GM20431 (cell line): ENCODE data around the gene ADAM10.

ENCODE experiments used
- in situ Hi-C: fragments of 300-500 bp; cut with MseI, MboI; formaldehyde crosslinking; loops from one replicate; pipeline ENCODE4 v1.15.0; 2020; ENCODE audit warnings: low sequenced_read_pairs; ENCODE audit not compliant: unreplicated experiment

The ADAM10 gene

GRCh38 chr15:58761010-58761388, 11.5 kb upstream of the ADAM10 start:
- in situ Hi-C loops = loop anchor here (25.0 kb wide), 1 partner anchor 524 kb away; no protein-coding TSS in a partner anchor

GRCh38 chr15:58760385-58761009, 11.0 kb upstream of the ADAM10 start:
- in situ Hi-C loops = loop anchor here (25.0 kb wide), 1 partner anchor 523 kb away; no protein-coding TSS in a partner anchor

- in situ Hi-C loops = loop anchor here (25.0 kb wide), 1 partner anchor 521 kb away; no protein-coding TSS in a partner anchor
Observed at GRCh38 chr15:58758141-58758540, 8.6 kb upstream of the ADAM10 start.

- in situ Hi-C loops = loop anchor here (25.0 kb wide), 1 partner anchor 519 kb away; no protein-coding TSS in a partner anchor
Observed at GRCh38 chr15:58755956-58756355, 6.4 kb upstream of the ADAM10 start.

- in situ Hi-C loops = loop anchor here (25.0 kb wide), 1 partner anchor 518 kb away; no protein-coding TSS in a partner anchor
Observed at GRCh38 chr15:58755350-58755749, 5.8 kb upstream of the ADAM10 start.

- in situ Hi-C loops = loop anchor here (25.0 kb wide), 1 partner anchor 515 kb away; no protein-coding TSS in a partner anchor
Observed at GRCh38 chr15:58752716-58753115, 3.2 kb upstream of the ADAM10 start.

- in situ Hi-C loops = no loop called here
Observed at GRCh38 chr15:58748852-58749531, 515 bp downstream of the ADAM10 start.

- in situ Hi-C loops = no loop called here
Observed at GRCh38 chr15:58748040-58748851, 1.3 kb downstream of the ADAM10 start.

- in situ Hi-C loops = no loop called here
Observed at GRCh38 chr15:58746174-58746573, 3.3 kb downstream of the ADAM10 start.

- in situ Hi-C loops = no loop called here
Observed at GRCh38 chr15:58742819-58743502, 6.5 kb downstream of the ADAM10 start.

- in situ Hi-C loops = no loop called here
Observed at GRCh38 chr15:58742022-58742813, 7.3 kb downstream of the ADAM10 start.

GRCh38 chr15:58741032-58741431, 8.5 kb downstream of the ADAM10 start:
- in situ Hi-C loops = no loop called here

- in situ Hi-C loops = no loop called here
Observed at GRCh38 chr15:58740436-58740835, 9.1 kb downstream of the ADAM10 start.

- in situ Hi-C loops = no loop called here
Observed at GRCh38 chr15:58738046-58738707, 11.3 kb downstream of the ADAM10 start.

GRCh38 chr15:58737298-58737697, 12.2 kb downstream of the ADAM10 start:
- in situ Hi-C loops = no loop called here

GRCh38 chr15:58736018-58736643, 13.4 kb downstream of the ADAM10 start:
- in situ Hi-C loops = no loop called here

- in situ Hi-C loops = no loop called here
Observed at GRCh38 chr15:58734859-58735258, 14.6 kb downstream of the ADAM10 start.

- in situ Hi-C loops = no loop called here
Observed at GRCh38 chr15:58732625-58733363, 16.7 kb downstream of the ADAM10 start.
